Right ventricle myocardium inferior (tissue), 1 donor: Measurements from ENCODE around the gene CDS1. TPM values are rescaled to one million over a fixed set of nuclear protein-coding genes. Genes with fewer than 3 reads are reported as not detected.

Experiments
- ATAC-seq: fragments of 200-7000 bp; cut with Tn5 transposase; one replicate; pipeline ENCODE4 v1.9.1; 2020; ENCODE audit warnings: mild to moderate bottlenecking, moderate library complexity
- DNase-seq: peaks from one replicate; pipeline ENCODE4 v3.0.0; 2021; ENCODE audit errors: missing footprints
- intact Hi-C: fragments of 100-400 bp; cut with DNase I; formaldehyde crosslinking; loops from one replicate; pipeline ENCODE4 v1.11.0; 2022
- total RNA-seq: library from RNA; stranded (reverse); fragmentation: NEBNext Ultra II Directional; extraction: Animal tissue kit (Norgen Biotek cat#: 25700); gene quantifications from one replicate; pipeline ENCODE4 v1.2.1, GENCODE V29; 2021
- donor health status: DM: no; HTN: yes; CAD: no; lungs with severe emphysema.

The CDS1 gene
- total RNA-seq, 1 donor from 2014 or later: 0.68 TPM

DNA sequence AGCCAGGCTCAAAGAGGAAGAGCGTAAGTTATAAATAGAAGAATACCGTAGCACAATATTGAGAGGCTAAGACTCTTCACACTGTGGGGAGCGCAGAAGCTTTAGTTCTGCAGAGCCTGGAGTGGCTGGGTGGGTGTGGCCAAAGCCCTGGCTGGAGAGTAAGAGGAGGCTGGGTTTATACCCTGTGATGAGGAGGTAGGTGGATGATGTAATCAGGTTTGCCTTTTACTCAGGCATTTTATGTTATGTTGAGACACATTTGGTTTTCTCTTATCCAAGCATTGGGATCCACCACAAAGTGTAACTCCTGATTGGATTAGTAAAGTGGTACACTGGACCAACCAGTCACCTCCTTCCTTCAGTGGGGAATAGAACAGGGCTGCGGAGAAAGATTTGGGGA lies 13.9 kb downstream of the CDS1 start:
- intact Hi-C loops: no loop called here
- ATAC-seq: no peak
- no peak for DNase-seq

DNA sequence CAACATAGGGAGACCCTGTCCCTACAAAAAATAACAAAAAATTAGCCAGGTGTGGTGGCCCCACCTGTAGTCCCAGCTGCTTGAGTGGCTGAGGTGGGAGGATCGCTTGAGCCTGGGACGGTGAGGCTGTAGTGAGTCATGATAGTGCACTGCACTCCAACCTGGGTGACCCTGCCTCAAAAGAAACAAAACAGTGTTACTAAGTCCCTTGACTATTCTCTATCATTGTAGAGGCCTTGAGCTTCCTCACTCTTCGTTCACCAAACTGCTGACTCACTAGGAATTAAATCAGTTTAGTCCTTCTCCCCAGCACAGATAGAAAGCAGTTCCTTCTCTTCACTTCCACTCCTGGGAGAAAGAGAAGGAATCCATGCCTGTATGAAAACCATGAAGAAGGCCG lies 14.5 kb downstream of the CDS1 start:
- DNase-seq (no peak), ATAC-seq (no peak)
- intact Hi-C loops: no loop called here

GRCh38 chr4:84606645-84607044 lies 23.7 kb downstream of the CDS1 start:
- no peak for DNase-seq
- ATAC-seq: no peak
- intact Hi-C loops: no loop called here

DNA sequence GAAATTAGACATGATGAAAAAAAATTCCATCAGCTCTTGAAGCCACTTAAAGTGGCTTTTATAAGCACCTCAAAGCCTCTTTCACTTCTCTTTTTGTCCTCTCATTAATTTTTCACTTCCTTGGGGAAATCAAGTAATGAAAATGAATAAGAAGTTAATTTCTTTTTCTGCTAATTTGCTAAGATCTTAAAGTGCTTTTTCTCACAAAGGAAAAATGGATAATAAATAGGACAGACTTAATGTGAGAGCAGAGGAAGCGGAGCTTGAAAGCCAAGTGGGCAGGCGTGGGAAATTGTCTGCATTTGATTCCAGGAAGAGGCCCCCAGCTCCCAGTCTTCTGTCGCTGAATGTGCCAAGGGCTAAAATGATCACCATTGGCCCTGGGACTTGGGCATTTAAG lies 28.6 kb downstream of the CDS1 start:
- no peak for ATAC-seq
- no peak for DNase-seq
- intact Hi-C loops: no loop called here

- ATAC-seq (no peak), DNase-seq (no peak)
- intact Hi-C loops: no loop called here
Observed at GRCh38 chr4:84614891-84615290, 32.0 kb downstream of the CDS1 start.

- DNase-seq (no peak), ATAC-seq (no peak)
- intact Hi-C loops: no loop called here
Observed at GRCh38 chr4:84615355-84615754, 32.4 kb downstream of the CDS1 start.

DNA sequence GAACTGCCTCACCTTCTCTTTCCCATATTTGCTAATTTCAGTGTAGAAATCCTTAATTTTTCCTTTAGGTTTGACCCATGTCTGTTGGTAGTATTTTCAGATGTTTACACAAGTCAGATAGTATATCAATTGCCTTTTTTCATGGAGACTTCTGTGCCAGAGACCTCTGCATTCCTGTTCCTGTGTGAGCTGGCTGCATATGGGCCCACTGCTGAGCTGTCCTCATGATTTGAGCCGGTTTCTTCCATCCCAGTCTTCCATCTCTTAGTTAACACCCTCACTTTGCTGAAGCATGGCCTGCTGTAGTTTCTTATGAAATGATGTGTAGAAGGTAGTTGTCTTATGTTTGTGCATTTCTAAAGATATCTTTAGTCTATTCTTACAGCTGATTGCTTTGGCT lies 40.0 kb downstream of the CDS1 start:
- intact Hi-C loops: no loop called here
- DNase-seq (no peak), ATAC-seq (no peak)

GRCh38 chr4:84623661-84624060 lies 40.7 kb downstream of the CDS1 start:
- intact Hi-C loops: no loop called here
- DNase-seq: no peak
- ATAC-seq: no peak

DNA sequence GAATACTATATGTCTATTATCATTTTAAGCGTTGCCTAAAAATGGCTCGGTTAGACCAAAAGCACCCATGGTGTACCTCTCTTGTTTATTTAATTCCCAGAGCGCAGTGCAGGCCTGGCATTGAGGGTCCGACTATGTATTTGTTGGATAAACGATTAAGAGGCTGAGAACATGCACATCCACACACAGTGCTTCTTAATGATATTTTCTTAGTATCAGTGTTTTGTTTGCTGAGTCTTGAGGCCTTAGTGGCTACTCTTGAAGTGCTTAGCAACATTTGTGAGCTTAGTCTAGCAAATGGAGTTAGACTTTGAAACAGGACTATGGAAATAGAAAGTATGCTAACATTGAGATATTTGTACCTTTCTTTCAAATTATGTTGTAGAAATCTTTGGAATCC lies 43.7 kb downstream of the CDS1 start:
- ATAC-seq (no peak), DNase-seq (no peak)
- intact Hi-C loops: no loop called here

- intact Hi-C loops: no loop called here
- no peak for ATAC-seq
- DNase-seq: no peak
Observed at GRCh38 chr4:84631573-84631972, 48.6 kb downstream of the CDS1 start.

DNA sequence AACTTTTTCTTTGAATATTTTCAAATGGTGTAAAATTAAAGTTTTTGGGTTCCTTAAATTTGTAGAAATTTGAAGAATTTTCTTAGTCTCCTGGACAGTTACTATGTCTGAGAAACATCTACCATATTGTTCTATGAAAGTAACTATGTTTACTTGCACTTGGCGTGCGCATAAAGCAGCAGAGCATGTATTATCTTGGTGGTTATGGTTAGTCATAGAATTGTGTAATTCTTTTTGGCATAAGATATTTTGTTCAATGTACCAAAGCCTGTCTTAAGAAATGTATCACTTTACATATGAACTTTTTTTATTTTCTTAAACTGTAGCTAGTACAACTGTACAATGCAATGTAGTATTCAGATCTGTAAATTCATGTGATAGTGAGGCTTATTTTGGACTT lies 49.2 kb downstream of the CDS1 start:
- ATAC-seq (no peak), DNase-seq (no peak)
- intact Hi-C loops: no loop called here

DNA sequence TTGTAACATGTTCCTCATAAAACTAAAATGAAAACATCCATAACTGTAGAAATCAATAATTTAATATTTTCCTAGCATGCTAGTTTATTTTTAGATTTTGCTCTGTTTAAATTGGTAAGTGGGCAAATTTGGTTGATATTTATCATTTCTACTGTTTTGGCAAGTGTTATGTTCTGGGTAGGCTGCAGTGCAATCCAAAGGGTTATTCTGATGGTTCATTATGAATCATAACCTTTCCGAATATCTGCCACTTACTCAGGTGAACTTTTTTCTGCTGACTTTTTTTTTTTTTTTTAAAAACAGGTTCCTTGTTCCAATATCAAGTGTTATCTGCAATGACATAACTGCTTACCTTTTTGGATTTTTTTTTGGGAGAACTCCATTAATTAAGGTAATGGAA lies 52.0 kb downstream of the CDS1 start:
- DNase-seq: no peak
- no peak for ATAC-seq
- intact Hi-C loops: no loop called here

GRCh38 chr4:84638092-84638491 lies 55.2 kb downstream of the CDS1 start:
- ATAC-seq (no peak), DNase-seq (no peak)
- intact Hi-C loops: no loop called here

- ATAC-seq: no peak
- no peak for DNase-seq
- intact Hi-C loops: no loop called here
Observed at GRCh38 chr4:84639145-84639544, 56.2 kb downstream of the CDS1 start.

DNA sequence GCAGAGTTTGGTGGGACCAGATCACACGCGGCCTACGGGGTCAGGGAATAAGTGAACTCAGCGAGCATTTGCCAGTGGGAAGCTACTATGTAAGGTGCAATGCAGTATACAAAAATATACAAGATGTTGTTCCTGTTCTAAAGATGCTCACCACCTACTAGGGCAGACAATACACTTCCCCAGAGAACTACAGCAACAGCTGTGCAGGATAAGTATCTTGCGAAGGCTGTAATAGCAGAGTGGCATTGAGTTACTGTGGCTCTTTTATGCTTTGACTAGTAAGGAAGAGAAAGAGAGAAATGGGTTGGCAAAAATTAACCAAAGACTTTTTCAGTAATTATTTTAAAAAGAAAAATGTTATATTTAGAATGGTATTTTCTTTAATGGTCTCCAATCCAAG lies 61.2 kb downstream of the CDS1 start:
- ATAC-seq (no peak), DNase-seq (no peak)
- intact Hi-C loops: no loop called here

GRCh38 chr4:84647312-84647884 lies 64.5 kb downstream of the CDS1 start:
- intact Hi-C loops: no loop called here
- DNase-seq (no peak), ATAC-seq (no peak)

DNA sequence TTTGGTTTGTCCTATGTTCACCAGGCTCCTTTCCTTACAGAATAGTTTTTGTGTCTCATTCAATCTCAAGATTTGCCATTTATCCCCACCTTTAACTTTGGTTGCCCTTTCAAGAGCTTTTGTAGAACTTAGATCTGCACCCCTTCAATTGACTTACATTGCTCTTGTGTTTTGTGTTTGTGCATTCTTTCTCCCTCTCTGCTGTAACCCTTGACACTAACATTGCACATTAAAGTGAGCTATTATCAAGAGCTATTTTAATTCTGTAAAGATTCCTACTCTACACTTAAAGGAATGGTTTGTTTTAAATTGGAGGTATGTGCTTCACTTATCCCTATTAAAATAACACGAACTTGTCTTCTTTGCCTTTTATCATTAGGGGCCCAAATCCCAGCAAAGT lies 65.3 kb downstream of the CDS1 start:
- intact Hi-C loops: no loop called here
- ATAC-seq: no peak
- no peak for DNase-seq

DNA sequence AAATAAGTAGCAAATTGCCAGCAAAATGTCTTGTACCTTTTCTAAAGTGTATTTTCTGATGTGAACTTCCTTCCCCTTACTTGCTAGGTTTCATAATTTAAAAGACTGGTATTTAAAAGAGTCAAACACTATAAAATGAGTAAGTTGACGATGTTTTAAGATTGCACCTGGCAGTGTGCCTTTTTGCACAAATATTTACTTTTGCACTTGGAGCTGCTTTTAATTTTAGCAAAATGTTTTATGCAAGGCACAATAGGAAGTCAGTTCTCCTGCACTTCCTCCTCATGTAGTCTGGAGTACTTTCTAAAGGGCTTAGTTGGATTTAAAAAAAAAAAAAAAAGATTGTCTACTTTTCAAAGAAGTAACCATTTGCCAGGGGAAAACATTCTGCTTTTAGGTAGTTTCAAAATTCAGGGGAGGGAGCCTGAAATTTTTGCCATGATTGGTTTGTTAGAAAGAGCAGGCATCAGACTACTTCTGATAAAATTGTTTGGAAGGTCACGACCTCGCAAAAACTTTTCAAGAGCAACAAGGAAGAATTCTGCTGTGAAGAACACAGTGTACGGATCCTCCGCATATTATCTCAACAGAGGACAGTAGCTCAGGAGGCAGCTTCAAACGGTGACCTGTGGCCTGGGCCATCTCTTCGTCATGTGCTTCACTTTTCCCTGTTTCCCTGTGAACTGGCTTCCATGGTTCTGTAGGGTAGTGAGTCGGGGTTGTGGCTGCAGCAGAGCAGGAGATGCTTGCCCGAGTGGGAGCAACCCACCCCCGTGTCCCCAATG lies 66.1 kb downstream of the CDS1 start:
- no peak for DNase-seq
- intact Hi-C loops: no loop called here
- no peak for ATAC-seq

GRCh38 chr4:84651499-84651898 lies 68.6 kb downstream of the CDS1 start:
- DNase-seq (no peak), ATAC-seq (no peak)
- intact Hi-C loops: no loop called here

- ATAC-seq (no peak), DNase-seq (no peak)
- intact Hi-C loops: no loop called here
Observed at GRCh38 chr4:84652478-84652877, 69.6 kb downstream of the CDS1 start.

GRCh38 chr4:84660606-84661005 lies 77.7 kb downstream of the CDS1 start:
- no peak for DNase-seq
- no peak for ATAC-seq
- intact Hi-C loops: no loop called here
